Measurements from ENCODE around the gene OSBPL7. TPM values are rescaled to one million over a fixed set of nuclear protein-coding genes. Genes with fewer than 3 reads are reported as not detected.

The OSBPL7 gene
- total and polyA plus RNA-seq, 8 donors = 7.9 to 330 (median 43.9) TPM

DNA sequence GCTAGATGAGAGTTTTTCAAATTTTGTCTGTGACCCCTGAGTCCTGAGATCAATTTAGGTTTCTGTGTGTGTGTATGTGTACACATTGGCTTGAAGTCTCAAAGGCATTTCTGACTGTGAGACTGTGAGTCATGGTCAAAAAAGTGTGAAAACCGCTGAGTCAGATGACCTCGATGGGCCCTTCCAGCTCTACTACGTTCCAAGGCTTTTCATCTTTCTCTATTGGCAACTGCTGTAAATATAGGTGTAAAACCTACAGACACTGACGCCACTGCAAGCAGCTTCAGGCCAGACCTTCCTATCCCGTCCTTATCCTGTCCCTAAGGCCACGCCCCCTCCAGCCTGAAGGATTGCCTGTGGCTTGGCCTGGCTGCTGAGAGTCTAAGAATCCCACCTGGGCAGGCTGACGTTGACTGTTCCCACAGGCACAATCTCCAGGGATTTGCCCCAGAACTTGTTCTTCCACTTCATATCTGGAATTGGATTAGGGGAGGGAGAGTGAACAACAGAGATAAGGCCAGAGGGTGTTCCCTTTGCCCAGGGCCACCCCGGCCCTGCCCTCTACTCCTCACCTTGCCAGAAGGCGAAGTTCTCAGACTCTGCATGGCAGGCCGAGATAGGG, 11.3 kb downstream of the OSBPL7 start:
- DNase-seq = peak; percentile 82 to 92
- peaks cover 62 to 97% (median 87%) of the 10 kb centered on the region in 4 donors for H3K36me3 ChIP-seq
- 18 to 40% (median 32%) methylated on average over 10 of the region's 10 CpGs for whole genome bisulfite sequencing, 5 donors
- peak in 2 of 3 donors; percentile 67 for TF ChIP-seq POLR2AphosphoS5 (IDR thresholded peaks at IDR 0.05)
- TF ChIP-seq EP300 (IDR thresholded peaks at IDR 0.05) = no peak
- TF ChIP-seq, protein P1, sequence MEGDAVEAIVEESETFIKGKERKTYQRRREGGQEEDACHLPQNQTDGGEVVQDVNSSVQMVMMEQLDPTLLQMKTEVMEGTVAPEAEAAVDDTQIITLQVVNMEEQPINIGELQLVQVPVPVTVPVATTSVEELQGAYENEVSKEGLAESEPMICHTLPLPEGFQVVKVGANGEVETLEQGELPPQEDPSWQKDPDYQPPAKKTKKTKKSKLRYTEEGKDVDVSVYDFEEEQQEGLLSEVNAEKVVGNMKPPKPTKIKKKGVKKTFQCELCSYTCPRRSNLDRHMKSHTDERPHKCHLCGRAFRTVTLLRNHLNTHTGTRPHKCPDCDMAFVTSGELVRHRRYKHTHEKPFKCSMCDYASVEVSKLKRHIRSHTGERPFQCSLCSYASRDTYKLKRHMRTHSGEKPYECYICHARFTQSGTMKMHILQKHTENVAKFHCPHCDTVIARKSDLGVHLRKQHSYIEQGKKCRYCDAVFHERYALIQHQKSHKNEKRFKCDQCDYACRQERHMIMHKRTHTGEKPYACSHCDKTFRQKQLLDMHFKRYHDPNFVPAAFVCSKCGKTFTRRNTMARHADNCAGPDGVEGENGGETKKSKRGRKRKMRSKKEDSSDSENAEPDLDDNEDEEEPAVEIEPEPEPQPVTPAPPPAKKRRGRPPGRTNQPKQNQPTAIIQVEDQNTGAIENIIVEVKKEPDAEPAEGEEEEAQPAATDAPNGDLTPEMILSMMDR (IDR thresholded peaks at IDR 0.05) = no peak
- TF ChIP-seq POLR2A (IDR thresholded peaks at IDR 0.05) = no peak
- H3K4me3 ChIP-seq = no peak overlapping the region
- peak overlapping the region; percentile 77 to 85 (median 79) for H3K27ac ChIP-seq
- no peaks in the 10 kb centered on the region for H3K9me3 ChIP-seq
- no peaks in the 10 kb centered on the region for H3K27me3 ChIP-seq
- peaks cover 32 to 52% (median 45%) of the 10 kb centered on the region in 4 donors for H3K4me1 ChIP-seq
- intact Hi-C loops (cut with DNase I; ENCODE audit: low total_unique reads) = no loop called here

DNA sequence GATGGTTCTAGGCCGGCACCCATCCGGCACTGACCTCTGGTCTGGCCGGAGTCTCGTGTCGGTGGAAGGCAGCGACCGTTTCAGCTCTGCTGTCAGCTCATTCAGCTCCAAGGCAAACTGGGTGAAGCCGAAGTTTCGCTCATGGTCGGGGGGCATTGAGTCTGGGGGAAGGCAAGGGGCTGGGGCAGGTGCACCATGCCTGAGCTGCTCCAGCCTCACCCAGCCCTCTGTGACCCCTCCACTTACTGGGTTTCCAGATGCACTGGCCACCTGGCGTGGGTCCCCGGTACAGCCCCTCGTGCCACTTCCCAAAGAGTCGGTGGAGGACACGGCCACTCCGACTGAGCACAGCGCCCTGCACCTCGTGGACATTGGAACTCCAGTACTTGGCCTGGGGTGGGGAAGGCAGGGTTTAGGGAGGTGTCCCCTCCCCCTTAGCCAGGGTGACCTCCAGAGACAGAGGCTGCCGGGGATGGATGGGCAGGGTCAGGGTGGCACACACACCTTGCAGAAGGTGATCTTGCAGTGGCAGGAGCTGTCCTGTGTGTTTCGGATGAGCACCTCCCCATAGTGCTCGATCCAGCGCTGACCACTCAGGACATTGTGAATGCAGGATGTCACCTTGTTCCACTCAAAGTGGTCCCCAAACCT, 12.6 kb downstream of the OSBPL7 start:
- DNase-seq = peak in 1 of 2 donors; percentile 4
- Histone ChIP-seq H3K9me3 (no peaks in the 10 kb centered on the region), H3K27ac (peak overlapping the region; percentile 77 to 85 (median 79)), H3K27me3 (no peaks in the 10 kb centered on the region), H3K4me1 (peaks cover 32 to 52% (median 43%) of the 10 kb centered on the region in 4 donors), H3K36me3 (peaks cover 48 to 83% (median 74%) of the 10 kb centered on the region in 4 donors), H3K4me3 (no peak overlapping the region)
- WGBS, 5 donors = 92 to 96% (median 94%) methylated on average over 20 to 22 of the region's 22 CpGs
- TF ChIP-seq EP300 (IDR thresholded peaks at IDR 0.05) = no peak
- TF ChIP-seq, protein P1 (IDR thresholded peaks at IDR 0.05) = no peak
- TF ChIP-seq POLR2A (IDR thresholded peaks at IDR 0.05) = no peak
- no peak for TF ChIP-seq POLR2AphosphoS5 (IDR thresholded peaks at IDR 0.05)
- intact Hi-C loops (cut with DNase I; ENCODE audit: low total_unique reads) = no loop called here

DNA sequence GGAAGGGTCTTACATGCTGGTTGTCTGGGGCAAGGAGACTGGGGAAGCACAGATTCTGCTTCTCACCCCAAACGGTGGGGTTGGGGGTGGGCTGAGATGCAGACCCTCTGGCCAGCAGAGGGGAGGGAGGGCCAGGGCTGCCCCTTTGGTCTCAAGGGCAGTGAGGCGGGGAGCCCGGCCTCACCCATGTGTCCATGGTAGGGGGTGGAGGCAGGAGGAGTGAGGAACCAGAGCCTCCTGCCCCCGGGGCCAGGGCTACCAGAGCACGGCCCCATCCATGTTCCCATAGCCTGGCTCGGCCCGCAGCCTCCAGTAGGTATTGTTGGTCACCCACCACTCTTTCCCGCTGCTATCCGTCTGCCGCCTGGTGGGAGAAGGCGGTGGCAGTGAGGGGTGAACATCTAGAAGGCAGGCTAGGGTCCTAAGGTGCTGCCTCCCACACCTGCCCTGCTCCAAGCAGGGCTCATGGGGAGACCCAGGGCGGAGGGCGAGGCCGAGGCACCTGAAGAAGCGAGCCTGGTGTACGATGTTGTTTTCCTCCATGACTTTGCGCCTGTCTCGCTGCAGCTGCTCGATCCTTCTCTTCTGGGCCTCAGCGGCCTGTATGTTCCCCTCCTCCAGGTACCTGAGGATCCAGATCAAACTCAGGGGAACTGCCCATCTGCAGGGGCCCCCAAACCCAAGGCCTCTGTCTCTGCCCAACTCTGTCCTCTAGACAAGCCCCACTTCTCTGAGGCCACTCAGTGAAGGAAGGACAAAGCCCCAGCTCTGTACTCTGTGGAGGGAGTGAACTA, 13.4 kb downstream of the OSBPL7 start:
- intact Hi-C loops (cut with DNase I; ENCODE audit: low total_unique reads) = no loop called here
- 89 to 94% (median 90%) methylated on average over 20 of the region's 20 CpGs for WGBS, 5 donors

More for the DNA sequence above, 13.4 kb downstream of the OSBPL7 start:
- peaks cover 32 to 46% (median 42%) of the 10 kb centered on the region in 4 donors for H3K4me1 ChIP-seq
- DNase-seq = peak in 1 of 2 donors; percentile 0
- TF ChIP-seq EP300 (IDR thresholded peaks at IDR 0.05) = no peak
- TF ChIP-seq POLR2AphosphoS5 (IDR thresholded peaks at IDR 0.05) = no peak
- TF ChIP-seq, protein P1 (IDR thresholded peaks at IDR 0.05) = no peak
- no peak for TF ChIP-seq POLR2A (IDR thresholded peaks at IDR 0.05)
- peaks cover 41 to 76% (median 67%) of the 10 kb centered on the region in 4 donors for H3K36me3 ChIP-seq
- H3K27ac ChIP-seq = peak overlapping the region in 3 of 5 donors; percentile 20 to 85 (median 79)
- no peaks in the 10 kb centered on the region for H3K9me3 ChIP-seq
- no peaks in the 10 kb centered on the region for H3K27me3 ChIP-seq
- no peak overlapping the region for H3K4me3 ChIP-seq
